Measurements from ENCODE around the gene RASA1.

DNA sequence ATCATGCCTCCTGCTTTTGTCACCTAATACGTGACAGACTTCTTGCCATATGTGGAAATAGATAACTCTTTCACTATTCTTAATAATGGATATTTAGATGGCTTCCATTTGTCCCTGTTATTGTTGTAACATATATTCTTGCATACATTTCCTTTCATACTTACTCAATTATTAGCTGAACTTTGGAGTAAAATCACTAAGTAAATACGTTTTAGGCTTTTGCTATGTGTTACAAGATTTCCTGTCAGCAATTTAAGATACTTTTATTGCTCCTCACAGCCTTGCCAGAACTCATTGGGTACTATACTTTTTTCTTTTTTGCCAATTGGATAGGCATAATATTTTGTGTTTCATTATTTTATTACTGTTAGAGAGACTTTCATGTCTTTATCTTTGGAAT lies 118.1 kb downstream of the RASA1 start:
- TF ChIP-seq, protein P1, sequence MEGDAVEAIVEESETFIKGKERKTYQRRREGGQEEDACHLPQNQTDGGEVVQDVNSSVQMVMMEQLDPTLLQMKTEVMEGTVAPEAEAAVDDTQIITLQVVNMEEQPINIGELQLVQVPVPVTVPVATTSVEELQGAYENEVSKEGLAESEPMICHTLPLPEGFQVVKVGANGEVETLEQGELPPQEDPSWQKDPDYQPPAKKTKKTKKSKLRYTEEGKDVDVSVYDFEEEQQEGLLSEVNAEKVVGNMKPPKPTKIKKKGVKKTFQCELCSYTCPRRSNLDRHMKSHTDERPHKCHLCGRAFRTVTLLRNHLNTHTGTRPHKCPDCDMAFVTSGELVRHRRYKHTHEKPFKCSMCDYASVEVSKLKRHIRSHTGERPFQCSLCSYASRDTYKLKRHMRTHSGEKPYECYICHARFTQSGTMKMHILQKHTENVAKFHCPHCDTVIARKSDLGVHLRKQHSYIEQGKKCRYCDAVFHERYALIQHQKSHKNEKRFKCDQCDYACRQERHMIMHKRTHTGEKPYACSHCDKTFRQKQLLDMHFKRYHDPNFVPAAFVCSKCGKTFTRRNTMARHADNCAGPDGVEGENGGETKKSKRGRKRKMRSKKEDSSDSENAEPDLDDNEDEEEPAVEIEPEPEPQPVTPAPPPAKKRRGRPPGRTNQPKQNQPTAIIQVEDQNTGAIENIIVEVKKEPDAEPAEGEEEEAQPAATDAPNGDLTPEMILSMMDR (IDR thresholded peaks at IDR 0.05; ENCODE audit: low read depth, low read length): no peak
- TF ChIP-seq POLR2A (IDR thresholded peaks at IDR 0.05; ENCODE audit: extremely low read depth, insufficient read length): no peak
- TF ChIP-seq, protein P2, sequence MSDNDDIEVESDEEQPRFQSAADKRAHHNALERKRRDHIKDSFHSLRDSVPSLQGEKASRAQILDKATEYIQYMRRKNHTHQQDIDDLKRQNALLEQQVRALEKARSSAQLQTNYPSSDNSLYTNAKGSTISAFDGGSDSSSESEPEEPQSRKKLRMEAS (IDR thresholded peaks at IDR 0.05; ENCODE audit: low read depth, low read length): no peak
